Mesenchymal stem cell (in vitro differentiated cells and primary cell): ENCODE data around the gene ZNF385C.

Experiments
- DNase-seq: peaks from one replicate; pipeline ENCODE4 v3.0.0-alpha.2; 2013
- H2AFZ ChIP-seq: one replicate; pipeline ENCODE4 v1.6.1; 2013; ENCODE audit warnings: low read depth, mild to moderate bottlenecking, control low read depth, inconsistent platforms, low read length, moderate library complexity
- H2AK5ac ChIP-seq: 2 replicates; pipeline ENCODE4 v1.6.1; 2013; ENCODE audit warnings: low read length, moderate library complexity, mild to moderate bottlenecking, inconsistent platforms; ENCODE audit not compliant: severe bottlenecking
- H2BK120ac ChIP-seq: one replicate; pipeline ENCODE4 v1.6.1; 2013; ENCODE audit warnings: low read depth, mild to moderate bottlenecking, inconsistent platforms, low read length, moderate library complexity
- H2BK12ac ChIP-seq, 2 experiments: one replicate each; pipeline ENCODE4 v1.6.1; 2013; ENCODE audit warnings: inconsistent platforms in 2 of 2, low read length in 2 of 2, mild to moderate bottlenecking in 2 of 2, moderate library complexity in 2 of 2, control low read depth in 1 of 2
- H2BK15ac ChIP-seq: one replicate; pipeline ENCODE4 v1.6.1; 2013; ENCODE audit warnings: mild to moderate bottlenecking, low read depth, inconsistent platforms; ENCODE audit not compliant: poor library complexity, severe bottlenecking
- H2BK5ac ChIP-seq: 2 replicates; pipeline ENCODE4 v1.6.1; 2013; ENCODE audit warnings: low read depth, mild to moderate bottlenecking, low read length, control low read depth, inconsistent platforms; ENCODE audit not compliant: poor library complexity, severe bottlenecking
- H3K14ac ChIP-seq, 2 experiments: one replicate each; pipeline ENCODE4 v1.6.1; 2013; ENCODE audit warnings: inconsistent platforms in 2 of 2, low read length in 2 of 2, control low read depth in 1 of 2, mild to moderate bottlenecking in 1 of 2, moderate library complexity in 1 of 2
- H3K18ac ChIP-seq, 2 experiments: one replicate each; pipeline ENCODE4 v1.6.1; 2013; ENCODE audit warnings: inconsistent platforms in 2 of 2, low read length in 2 of 2, control low read depth in 1 of 2, low read depth in 1 of 2, mild to moderate bottlenecking in 1 of 2
- H3K23ac ChIP-seq, 2 experiments: one replicate each; pipeline ENCODE4 v1.6.1; 2013; ENCODE audit warnings: inconsistent platforms in 2 of 2, low read length in 2 of 2, mild to moderate bottlenecking in 2 of 2, moderate library complexity in 2 of 2, control low read depth in 1 of 2
- H3K27ac ChIP-seq: 2 replicates; pipeline ENCODE4 v1.5.1; 2013; ENCODE audit warnings: mild to moderate bottlenecking, moderate library complexity, low read length, control low read depth, inconsistent platforms; ENCODE audit not compliant: poor library complexity, severe bottlenecking
- H3K27me3 ChIP-seq, 2 experiments: 2 replicates each; pipeline versions ENCODE4 v1.6.1 to v1.7.0; 2013; ENCODE audit warnings: low read length in 2 of 2, mild to moderate bottlenecking in 2 of 2, moderate library complexity in 2 of 2, control low read depth in 1 of 2, inconsistent platforms in 1 of 2; ENCODE audit not compliant: control insufficient read depth in 1 of 2, insufficient read depth in 1 of 2
- H3K36me3 ChIP-seq, 2 experiments: 2 replicates each; pipeline versions ENCODE4 v1.6.1 to v1.7.0; 2013; ENCODE audit warnings: low read length in 2 of 2, control low read depth in 1 of 2, inconsistent platforms in 1 of 2, low read depth in 1 of 2, mild to moderate bottlenecking in 1 of 2; ENCODE audit not compliant: insufficient read depth in 2 of 2, control insufficient read depth in 1 of 2
- H3K4ac ChIP-seq, 2 experiments: one replicate each; pipeline ENCODE4 v1.6.1; 2013; ENCODE audit warnings: inconsistent platforms in 2 of 2, low read length in 2 of 2, mild to moderate bottlenecking in 2 of 2, moderate library complexity in 2 of 2, control low read depth in 1 of 2, low read depth in 1 of 2
- H3K4me1 ChIP-seq: 2 replicates; pipeline ENCODE4 v1.6.1; 2013; ENCODE audit warnings: low read depth, low read length, control low read depth; ENCODE audit not compliant: control insufficient read depth, insufficient read depth
- H3K4me2 ChIP-seq: 2 replicates; pipeline ENCODE4 v1.6.1; 2013; ENCODE audit warnings: low read length, mild to moderate bottlenecking, inconsistent platforms; ENCODE audit not compliant: poor library complexity, severe bottlenecking
- H3K4me3 ChIP-seq, 2 experiments: 2 replicates each; pipeline versions ENCODE4 v1.5.1 to v1.7.0; 2013; ENCODE audit warnings: low read length in 2 of 2, mild to moderate bottlenecking in 2 of 2, control low read depth in 1 of 2, low read depth in 1 of 2; ENCODE audit not compliant: insufficient read depth in 1 of 2
- H3K79me1 ChIP-seq: replicated peaks from 2 replicates; pipeline ENCODE4 v1.6.1; 2013; ENCODE audit warnings: mild to moderate bottlenecking, control low read depth, low read length, inconsistent platforms; ENCODE audit not compliant: poor library complexity, severe bottlenecking
- H3K9ac ChIP-seq: 2 replicates; pipeline ENCODE4 v1.7.0; 2013; ENCODE audit warnings: mild to moderate bottlenecking, low read length, moderate library complexity
- H3K9me3 ChIP-seq: 2 replicates; pipeline ENCODE4 v1.7.0; 2013; ENCODE audit warnings: mild to moderate bottlenecking, low read length; ENCODE audit not compliant: control insufficient read depth
- H4K8ac ChIP-seq: one replicate; pipeline ENCODE4 v1.6.1; 2013; ENCODE audit warnings: inconsistent platforms, mild to moderate bottlenecking, low read length, moderate library complexity
- H4K91ac ChIP-seq: one replicate; pipeline ENCODE4 v1.6.1; 2013; ENCODE audit warnings: mild to moderate bottlenecking, low read length, inconsistent platforms
- WGBS: methylation state at CpG from one replicate; pipeline ENCODE4 v1.1.7; 2013; ENCODE audit warnings: mixed read lengths; 5-methylcytosine and 5-hydroxymethylcytosine counted together

ZNF385C gene

GRCh38 chr17:42094375-42095069 lies 3.8 kb downstream of the ZNF385C start:
- Histone ChIP-seq H3K4me1 (peaks cover 6% of the 10 kb centered on the region), H4K91ac (no peak overlapping the region), H3K18ac (no peak overlapping the region), H2AK5ac (no peak overlapping the region), H3K27me3 (peaks cover 54 to 68% of the 10 kb centered on the region in 2 experiments), H3K4ac (no peak overlapping the region), H3K36me3 (no peaks in the 10 kb centered on the region), H3K14ac (no peak overlapping the region), H2BK120ac (no peak overlapping the region), H2BK15ac (no peak overlapping the region), H3K23ac (no peak overlapping the region), H2AFZ (no peak overlapping the region), H4K8ac (no peak overlapping the region), H2BK5ac (no peak overlapping the region), H3K27ac (no peak overlapping the region), H3K79me1 (no peaks in the 10 kb centered on the region), H2BK12ac (no peak overlapping the region), H3K9ac (no peak overlapping the region), H3K4me2 (no peak overlapping the region), H3K4me3 (no peak overlapping the region), H3K9me3 (no peaks in the 10 kb centered on the region)
- 84% methylated on average over 12 of the region's 12 CpGs for WGBS
- DNase-seq: no peak

GRCh38 chr17:42092939-42093338 lies 5.3 kb downstream of the ZNF385C start:
- no peak overlapping the region for H3K14ac ChIP-seq
- no peak overlapping the region for H4K91ac ChIP-seq
- no peak overlapping the region for H3K4me3 ChIP-seq
- H2BK12ac ChIP-seq: no peak overlapping the region
- H3K27me3 ChIP-seq: peaks cover 63 to 80% of the 10 kb centered on the region in 2 experiments
- H3K27ac ChIP-seq: no peak overlapping the region
- no peak overlapping the region for H2AFZ ChIP-seq
- no peak overlapping the region for H2BK5ac ChIP-seq
- DNase-seq: no peak
- no peak overlapping the region for H2BK15ac ChIP-seq
- no peak overlapping the region for H2BK120ac ChIP-seq
- no peak overlapping the region for H3K18ac ChIP-seq
- H3K23ac ChIP-seq: no peak overlapping the region
- no peak overlapping the region for H2AK5ac ChIP-seq
- WGBS: 75% methylated on average over 6 of the region's 6 CpGs
- no peak overlapping the region for H3K4me2 ChIP-seq
- H3K4ac ChIP-seq: no peak overlapping the region
- H3K36me3 ChIP-seq: no peaks in the 10 kb centered on the region
- H3K9ac ChIP-seq: no peak overlapping the region
- peaks cover 2% of the 10 kb centered on the region for H3K4me1 ChIP-seq
- no peak overlapping the region for H4K8ac ChIP-seq
- H3K9me3 ChIP-seq: no peaks in the 10 kb centered on the region
- H3K79me1 ChIP-seq: no peaks in the 10 kb centered on the region

GRCh38 chr17:42090964-42091790 lies 7.1 kb downstream of the ZNF385C start:
- Histone ChIP-seq H3K27ac (no peak overlapping the region), H3K14ac (no peak overlapping the region), H2AFZ (no peak overlapping the region), H3K79me1 (no peaks in the 10 kb centered on the region), H3K27me3 (peaks cover 45 to 72% of the 10 kb centered on the region in 2 experiments), H3K4me1 (no peaks in the 10 kb centered on the region), H2BK120ac (no peak overlapping the region), H3K4ac (no peak overlapping the region), H3K4me3 (no peak overlapping the region), H3K18ac (no peak overlapping the region), H2BK5ac (no peak overlapping the region), H4K91ac (no peak overlapping the region), H3K9ac (no peak overlapping the region), H2AK5ac (no peak overlapping the region), H3K36me3 (no peaks in the 10 kb centered on the region), H4K8ac (no peak overlapping the region), H3K4me2 (no peak overlapping the region), H3K23ac (no peak overlapping the region), H3K9me3 (no peaks in the 10 kb centered on the region), H2BK12ac (no peak overlapping the region), H2BK15ac (no peak overlapping the region)
- no peak for DNase-seq
- 85% methylated on average over 8 of the region's 8 CpGs for WGBS

GRCh38 chr17:42088736-42089135 lies 9.5 kb downstream of the ZNF385C start:
- Histone ChIP-seq H3K9me3 (no peaks in the 10 kb centered on the region), H3K4ac (no peak overlapping the region)

More at GRCh38 chr17:42088736-42089135, 9.5 kb downstream of the ZNF385C start:
- Histone ChIP-seq H3K4me2 (no peak overlapping the region), H3K79me1 (no peaks in the 10 kb centered on the region), H3K27ac (no peak overlapping the region), H2BK12ac (no peak overlapping the region), H2BK5ac (no peak overlapping the region), H2BK120ac (no peak overlapping the region), H3K36me3 (no peaks in the 10 kb centered on the region), H3K4me3 (no peak overlapping the region), H3K18ac (no peak overlapping the region), H2BK15ac (no peak overlapping the region), H2AK5ac (no peak overlapping the region), H4K8ac (no peak overlapping the region), H3K14ac (no peak overlapping the region), H2AFZ (no peak overlapping the region), H3K27me3 (peaks cover 32 to 49% of the 10 kb centered on the region in 2 experiments), H3K9ac (no peak overlapping the region), H3K4me1 (no peaks in the 10 kb centered on the region), H3K23ac (no peak overlapping the region), H4K91ac (no peak overlapping the region)
- no peak for DNase-seq
- WGBS: 92% methylated on average over 8 of the region's 8 CpGs
